ENCODE measurements around the gene MAP2K2.

GRCh38 chr19:4077800-4078684 lies 45.9 kb downstream of the MAP2K2 start:
- TF ChIP-seq EZH2 (IDR thresholded peaks at IDR 0.05; ENCODE audit: insufficient read depth, poor library complexity, severe bottlenecking), result no peak
- TF ChIP-seq EZH2phosphoT487 (IDR thresholded peaks at IDR 0.05; ENCODE audit: insufficient read depth, low read depth), result no peak

Data from GM23248 (cell line).